DOHH2 (cell line): ENCODE results near the gene ADCY7.

ENCODE experiments used
- EZH2phosphoT487 ChIP-seq: fragments of 200-600 bp; sonication (generic); IDR thresholded peaks from 2 replicates; pipeline ENCODE4 v1.6.1; 2017; ENCODE audit warnings: borderline replicate concordance, mild to moderate bottlenecking, antibody characterized with exemption, low read length, moderate library complexity, mixed read lengths
- TF ChIP-seq, protein P1 (sequence below): fragments of 200-600 bp; sonication (generic); IDR thresholded peaks from one replicate; pipeline ENCODE4 v1.5.1; 2014; ENCODE audit warnings: antibody characterized with exemption, mild to moderate bottlenecking, low read depth, low read length; ENCODE audit not compliant: poor library complexity, severe bottlenecking

DNA sequence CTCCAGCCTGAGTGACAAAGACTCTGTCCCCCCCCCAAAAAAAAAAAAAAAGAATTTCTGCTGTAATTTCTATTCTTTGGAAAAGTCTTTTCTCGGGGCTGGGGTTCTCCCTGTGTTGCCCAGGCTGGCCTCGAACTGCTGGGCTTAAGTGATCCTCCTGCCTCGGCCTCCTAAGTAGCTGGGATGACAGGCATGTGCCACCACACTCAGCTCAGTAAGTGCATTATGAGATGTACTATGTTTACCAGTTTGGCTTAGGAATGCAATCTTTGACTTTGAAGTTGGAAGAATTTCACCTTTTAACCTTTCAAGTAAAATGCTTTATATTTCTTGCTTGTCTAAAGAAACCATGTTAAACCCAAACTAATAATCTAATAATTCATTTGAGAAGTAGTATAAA, 28.0 kb upstream of the ADCY7 start:
- TF ChIP-seq, protein P1, sequence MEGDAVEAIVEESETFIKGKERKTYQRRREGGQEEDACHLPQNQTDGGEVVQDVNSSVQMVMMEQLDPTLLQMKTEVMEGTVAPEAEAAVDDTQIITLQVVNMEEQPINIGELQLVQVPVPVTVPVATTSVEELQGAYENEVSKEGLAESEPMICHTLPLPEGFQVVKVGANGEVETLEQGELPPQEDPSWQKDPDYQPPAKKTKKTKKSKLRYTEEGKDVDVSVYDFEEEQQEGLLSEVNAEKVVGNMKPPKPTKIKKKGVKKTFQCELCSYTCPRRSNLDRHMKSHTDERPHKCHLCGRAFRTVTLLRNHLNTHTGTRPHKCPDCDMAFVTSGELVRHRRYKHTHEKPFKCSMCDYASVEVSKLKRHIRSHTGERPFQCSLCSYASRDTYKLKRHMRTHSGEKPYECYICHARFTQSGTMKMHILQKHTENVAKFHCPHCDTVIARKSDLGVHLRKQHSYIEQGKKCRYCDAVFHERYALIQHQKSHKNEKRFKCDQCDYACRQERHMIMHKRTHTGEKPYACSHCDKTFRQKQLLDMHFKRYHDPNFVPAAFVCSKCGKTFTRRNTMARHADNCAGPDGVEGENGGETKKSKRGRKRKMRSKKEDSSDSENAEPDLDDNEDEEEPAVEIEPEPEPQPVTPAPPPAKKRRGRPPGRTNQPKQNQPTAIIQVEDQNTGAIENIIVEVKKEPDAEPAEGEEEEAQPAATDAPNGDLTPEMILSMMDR = no peak
- TF ChIP-seq EZH2phosphoT487 = no peak
